HL-60 (cell line): Measurements from ENCODE around the gene PLEKHG3.

Source experiments
- DNase-seq, 2 experiments: peaks; one replicate each; pipeline ENCODE4 v3.0.0-alpha.2; 2010 to 2020; ENCODE audit warnings: low read depth in 1 of 2, low spot score in 1 of 2
- H3K27ac ChIP-seq: fragments of 250-450 bp; sonication (Bioruptor Pico); replicated peaks from 2 replicates; pipeline ENCODE4 v1.5.1; 2020; ENCODE audit warnings: mild to moderate bottlenecking, moderate library complexity
- H3K27me3 ChIP-seq: fragments of 250-450 bp; sonication (Bioruptor Pico); 2 replicates; pipeline ENCODE4 v1.5.1; 2021; ENCODE audit warnings: mild to moderate bottlenecking, moderate library complexity; ENCODE audit not compliant: insufficient read depth, poor library complexity, severe bottlenecking
- H3K4me3 ChIP-seq: replicated peaks from 2 replicates; pipeline ENCODE4 v1.5.1; 2011; ENCODE audit warnings: mild to moderate bottlenecking, control low read depth, low read length; ENCODE audit not compliant: insufficient read depth
- CTCF ChIP-seq: IDR thresholded peaks from one replicate; pipeline ENCODE4 v1.5.1; 2011; ENCODE audit warnings: low read length, control low read depth, inconsistent platforms; ENCODE audit not compliant: insufficient read depth
- GABPA ChIP-seq: IDR thresholded peaks from 2 replicates; pipeline ENCODE4 v1.6.1; 2012; ENCODE audit warnings: low read depth
- POLR2AphosphoS5 ChIP-seq: IDR thresholded peaks from 2 replicates; pipeline ENCODE4 v1.6.1; 2012; ENCODE audit warnings: low read depth
- SPI1 ChIP-seq: IDR thresholded peaks from 2 replicates; pipeline ENCODE4 v1.6.1; 2012; ENCODE audit warnings: low read depth, mild to moderate bottlenecking, borderline replicate concordance
- TF ChIP-seq, protein P1 (sequence below): IDR thresholded peaks from 2 replicates; pipeline ENCODE4 v1.6.1; 2012; ENCODE audit warnings: low read depth; ENCODE audit not compliant: insufficient replicate concordance

PLEKHG3 gene

DNA sequence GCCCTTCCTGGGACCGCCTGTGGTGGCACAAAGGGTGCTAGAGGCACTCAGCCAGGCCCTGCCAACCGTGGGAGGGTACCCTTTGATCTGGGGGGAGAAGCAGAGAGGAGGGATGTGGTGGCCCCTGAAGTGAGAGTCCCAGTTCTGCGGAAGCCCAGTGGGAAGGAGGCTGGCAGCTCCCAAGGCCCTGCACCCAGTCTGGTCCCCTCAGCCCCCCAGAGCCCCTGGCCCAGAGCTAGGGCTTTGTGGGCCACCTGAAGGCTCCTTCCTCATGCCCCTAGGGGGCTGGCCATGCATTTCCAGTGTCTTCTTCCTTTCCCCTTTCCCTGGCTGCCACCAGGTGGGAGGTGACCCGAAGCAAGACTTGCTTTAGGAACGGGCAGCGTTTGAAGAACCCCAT is 44.3 kb downstream of the PLEKHG3 start:
- no peak overlapping the region for H3K27ac ChIP-seq
- TF ChIP-seq SPI1 (no peak), GABPA (no peak), POLR2AphosphoS5 (no peak), CTCF (no peak)
- TF ChIP-seq, protein P1, sequence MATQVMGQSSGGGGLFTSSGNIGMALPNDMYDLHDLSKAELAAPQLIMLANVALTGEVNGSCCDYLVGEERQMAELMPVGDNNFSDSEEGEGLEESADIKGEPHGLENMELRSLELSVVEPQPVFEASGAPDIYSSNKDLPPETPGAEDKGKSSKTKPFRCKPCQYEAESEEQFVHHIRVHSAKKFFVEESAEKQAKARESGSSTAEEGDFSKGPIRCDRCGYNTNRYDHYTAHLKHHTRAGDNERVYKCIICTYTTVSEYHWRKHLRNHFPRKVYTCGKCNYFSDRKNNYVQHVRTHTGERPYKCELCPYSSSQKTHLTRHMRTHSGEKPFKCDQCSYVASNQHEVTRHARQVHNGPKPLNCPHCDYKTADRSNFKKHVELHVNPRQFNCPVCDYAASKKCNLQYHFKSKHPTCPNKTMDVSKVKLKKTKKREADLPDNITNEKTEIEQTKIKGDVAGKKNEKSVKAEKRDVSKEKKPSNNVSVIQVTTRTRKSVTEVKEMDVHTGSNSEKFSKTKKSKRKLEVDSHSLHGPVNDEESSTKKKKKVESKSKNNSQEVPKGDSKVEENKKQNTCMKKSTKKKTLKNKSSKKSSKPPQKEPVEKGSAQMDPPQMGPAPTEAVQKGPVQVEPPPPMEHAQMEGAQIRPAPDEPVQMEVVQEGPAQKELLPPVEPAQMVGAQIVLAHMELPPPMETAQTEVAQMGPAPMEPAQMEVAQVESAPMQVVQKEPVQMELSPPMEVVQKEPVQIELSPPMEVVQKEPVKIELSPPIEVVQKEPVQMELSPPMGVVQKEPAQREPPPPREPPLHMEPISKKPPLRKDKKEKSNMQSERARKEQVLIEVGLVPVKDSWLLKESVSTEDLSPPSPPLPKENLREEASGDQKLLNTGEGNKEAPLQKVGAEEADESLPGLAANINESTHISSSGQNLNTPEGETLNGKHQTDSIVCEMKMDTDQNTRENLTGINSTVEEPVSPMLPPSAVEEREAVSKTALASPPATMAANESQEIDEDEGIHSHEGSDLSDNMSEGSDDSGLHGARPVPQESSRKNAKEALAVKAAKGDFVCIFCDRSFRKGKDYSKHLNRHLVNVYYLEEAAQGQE = no peak
- H3K4me3 ChIP-seq = no peak overlapping the region
- no peaks in the 10 kb centered on the region for H3K27me3 ChIP-seq
- DNase-seq = no peak

GRCh38 chr14:64748995-64749714 is 44.9 kb downstream of the PLEKHG3 start:
- no peak overlapping the region for H3K27ac ChIP-seq
- H3K27me3 ChIP-seq = no peaks in the 10 kb centered on the region
- H3K4me3 ChIP-seq = no peak overlapping the region
- no peak for TF ChIP-seq POLR2AphosphoS5
- TF ChIP-seq CTCF = no peak
- no peak for TF ChIP-seq GABPA
- TF ChIP-seq SPI1 = no peak
- TF ChIP-seq, protein P1 = no peak
- DNase-seq = no peak

DNA sequence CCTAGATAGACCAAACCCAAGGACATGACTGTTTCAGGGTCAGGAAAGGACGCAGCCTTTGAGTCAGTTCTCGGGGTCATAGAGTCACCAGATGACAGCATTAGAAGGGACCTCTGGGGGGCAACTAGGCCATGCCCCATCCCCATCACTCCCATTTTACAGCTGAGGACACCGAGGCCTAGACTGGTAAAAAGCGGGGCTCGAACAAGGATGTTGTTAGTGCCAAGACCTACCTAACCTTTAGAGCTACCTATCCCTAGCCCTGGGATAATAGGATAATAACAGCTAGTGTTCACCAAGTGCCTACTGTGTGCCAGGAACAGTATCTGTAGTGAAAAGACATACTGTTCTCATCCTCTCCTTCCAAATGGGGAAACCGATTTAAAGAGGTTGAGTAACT is 48.7 kb downstream of the PLEKHG3 start:
- Histone ChIP-seq H3K27me3 (no peaks in the 10 kb centered on the region), H3K27ac (no peak overlapping the region), H3K4me3 (no peak overlapping the region)
- no peak for DNase-seq
- no peak for TF ChIP-seq POLR2AphosphoS5

GRCh38 chr14:64753374-64753773 is 49.1 kb downstream of the PLEKHG3 start:
- TF ChIP-seq, protein P1 = no peak
- TF ChIP-seq CTCF = no peak
- no peak for TF ChIP-seq SPI1
- no peak for TF ChIP-seq GABPA
- no peak for TF ChIP-seq POLR2AphosphoS5
- H3K27ac ChIP-seq = no peak overlapping the region
- H3K4me3 ChIP-seq = no peak overlapping the region
- H3K27me3 ChIP-seq = no peaks in the 10 kb centered on the region
- no peak for DNase-seq
